GM18519 (cell line): ENCODE measurements around the gene ZNF273.
"Not testable (repeated sequence)": the region's sequence is repeated elsewhere in the genome, so short reads cannot be mapped to it uniquely, and the experiment has no call there.

Experiments used
- ATAC-seq: cut with Tn5 transposase; IDR thresholded peaks from one replicate; pipeline ENCODE4 v1.9.1; 2021; ENCODE audit warnings: mild to moderate bottlenecking, moderate library complexity; ENCODE audit not compliant: unreplicated experiment, low FRiP score

Gene ZNF273

DNA sequence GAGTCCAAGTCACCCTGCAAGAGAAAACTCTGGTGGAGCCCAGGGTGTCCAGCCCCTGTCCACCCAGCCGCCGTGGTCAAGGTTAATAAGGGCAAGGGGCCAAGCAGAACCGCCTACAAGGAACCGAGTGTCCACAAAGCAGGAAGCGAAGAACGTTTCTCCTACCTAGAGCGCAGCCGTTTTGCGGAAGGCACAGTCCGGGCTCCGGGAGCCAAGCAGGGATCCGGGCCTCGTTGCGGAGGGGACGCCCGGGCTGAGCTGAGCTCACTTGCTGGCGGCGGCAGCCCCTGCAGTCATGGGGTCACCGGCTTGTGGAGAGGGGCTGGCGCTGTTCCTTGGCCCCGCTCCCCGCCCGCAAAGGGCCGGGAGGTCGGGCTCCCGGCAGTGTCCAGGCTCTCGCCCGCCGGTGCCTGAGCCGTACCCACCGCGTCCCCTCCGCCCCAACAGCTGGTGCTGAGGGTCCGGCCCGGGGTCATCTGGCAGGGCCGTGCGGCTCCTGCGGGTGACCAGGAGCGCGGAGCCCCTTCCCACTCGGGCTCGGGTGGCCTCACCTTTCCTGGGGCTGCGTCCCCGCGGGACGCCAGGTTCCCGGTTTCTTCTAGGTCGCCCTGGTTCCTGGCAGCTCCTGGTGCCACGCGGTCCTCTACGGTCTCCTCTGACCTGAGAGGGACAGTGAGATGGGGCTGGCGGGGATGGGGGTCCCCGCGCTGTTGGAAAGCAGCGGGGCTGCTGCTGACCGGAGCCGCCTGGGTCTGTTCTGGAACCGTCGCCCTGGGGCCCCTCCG, 14.0 kb upstream of the ZNF273 start:
- ATAC-seq, result no peak

DNA sequence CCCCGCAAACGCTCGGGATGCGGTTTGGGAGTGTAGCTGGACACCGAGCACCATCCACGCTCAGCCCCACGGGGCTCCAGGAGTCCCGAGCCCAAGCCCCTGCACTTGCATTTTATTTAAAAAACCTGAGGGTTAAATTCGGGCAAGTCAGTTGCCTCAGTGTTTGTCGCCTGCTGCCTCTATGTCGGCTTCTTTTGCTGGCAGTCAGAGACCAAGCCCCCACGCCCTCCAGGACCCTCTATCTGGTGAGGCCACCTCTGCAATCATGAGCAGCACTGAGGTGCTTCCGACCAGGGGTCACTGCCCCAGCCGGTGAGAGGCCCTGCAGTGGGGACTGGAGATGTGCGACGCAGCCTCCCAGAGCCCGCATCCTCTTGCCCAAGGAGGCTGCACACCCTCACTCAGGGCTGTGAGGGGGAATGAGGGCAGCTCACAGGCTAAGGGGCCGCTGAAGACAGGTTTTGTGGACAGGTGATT, 13.3 kb upstream of the ZNF273 start:
- ATAC-seq, result no peak

DNA sequence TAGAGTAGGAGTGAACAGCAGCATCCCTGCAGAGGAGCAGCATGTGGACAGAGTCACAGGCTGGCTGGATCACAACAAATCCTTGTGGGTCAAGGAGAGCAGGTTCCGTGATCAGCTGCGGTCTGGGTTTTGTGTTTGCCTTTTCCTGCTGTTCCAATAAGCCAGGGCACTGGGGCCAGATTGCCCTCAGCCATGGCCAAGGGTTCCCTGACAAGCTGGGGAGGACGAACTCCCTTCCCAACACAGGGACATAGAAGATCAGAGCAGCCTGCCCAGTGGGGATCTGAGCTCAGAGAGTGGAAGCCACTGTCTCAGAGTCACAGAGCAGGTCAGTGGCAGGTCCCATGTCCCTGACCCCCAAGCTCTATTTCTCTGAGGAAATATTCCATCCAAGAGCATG, 12.8 kb upstream of the ZNF273 start:
- not testable (repeated sequence) for ATAC-seq

DNA sequence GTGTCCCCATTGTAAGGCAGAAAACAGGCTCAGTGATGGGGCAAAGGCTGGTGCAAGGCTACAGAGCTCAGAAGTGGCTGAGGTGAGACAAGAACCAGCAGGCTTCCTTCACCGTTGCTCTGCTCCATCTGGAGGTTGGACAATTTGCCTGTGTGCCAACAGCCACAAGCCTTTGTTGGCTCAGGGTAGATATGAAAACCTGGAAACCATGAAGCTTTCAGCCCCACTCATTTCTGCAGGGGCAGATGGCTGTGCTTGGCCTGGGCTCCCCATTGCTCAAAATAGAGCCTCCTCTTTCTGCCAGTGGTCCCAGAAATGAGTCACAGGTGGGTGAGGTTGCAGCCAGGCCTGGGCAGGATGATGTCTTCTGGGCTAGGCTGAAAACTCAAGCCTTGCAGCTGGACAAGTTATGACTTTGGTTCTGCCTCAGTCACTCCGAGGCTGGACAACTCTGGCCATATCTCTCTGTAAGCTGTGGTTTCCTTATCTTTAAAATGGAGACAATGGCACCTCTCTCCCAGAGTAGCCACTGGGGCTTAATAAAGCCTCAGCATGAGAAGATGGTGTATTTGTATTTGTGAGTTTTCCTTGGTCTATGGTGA, 12.2 kb upstream of the ZNF273 start:
- ATAC-seq, result no peak

DNA sequence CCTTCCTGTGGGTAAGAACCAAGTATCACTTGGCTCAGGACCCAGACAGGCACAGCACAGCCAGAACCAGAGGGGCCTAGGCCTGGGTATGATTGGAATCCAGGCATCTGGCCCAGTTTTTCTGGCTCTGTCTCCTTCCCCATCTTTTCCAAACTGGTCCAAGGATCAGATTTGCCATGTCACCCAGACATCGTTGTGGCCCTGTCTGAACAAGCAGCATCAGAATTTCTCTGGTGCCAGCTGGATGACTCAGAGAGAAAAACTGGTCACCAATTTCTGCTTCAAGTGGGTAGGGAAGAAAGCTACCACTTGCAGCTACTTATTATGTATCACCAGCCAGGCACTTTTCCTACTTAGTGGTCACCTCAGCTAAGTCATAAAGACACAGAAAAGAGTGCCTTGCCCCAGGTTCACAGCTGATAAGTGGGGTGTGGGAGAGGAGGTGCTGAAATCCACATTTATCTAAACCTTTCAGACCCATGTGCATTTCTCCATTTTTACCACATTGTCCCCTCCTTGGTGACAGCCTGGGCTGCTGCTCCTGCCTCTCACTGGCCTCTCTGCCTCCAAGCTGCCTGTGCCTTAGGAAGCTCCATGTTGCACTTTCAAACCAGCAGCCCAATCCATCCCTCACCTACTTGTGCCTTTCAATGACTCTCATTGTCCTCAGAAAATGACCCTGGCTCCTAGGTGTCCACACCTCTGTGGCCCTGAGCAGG, 11.6 kb upstream of the ZNF273 start:
- not testable (repeated sequence) for ATAC-seq

DNA sequence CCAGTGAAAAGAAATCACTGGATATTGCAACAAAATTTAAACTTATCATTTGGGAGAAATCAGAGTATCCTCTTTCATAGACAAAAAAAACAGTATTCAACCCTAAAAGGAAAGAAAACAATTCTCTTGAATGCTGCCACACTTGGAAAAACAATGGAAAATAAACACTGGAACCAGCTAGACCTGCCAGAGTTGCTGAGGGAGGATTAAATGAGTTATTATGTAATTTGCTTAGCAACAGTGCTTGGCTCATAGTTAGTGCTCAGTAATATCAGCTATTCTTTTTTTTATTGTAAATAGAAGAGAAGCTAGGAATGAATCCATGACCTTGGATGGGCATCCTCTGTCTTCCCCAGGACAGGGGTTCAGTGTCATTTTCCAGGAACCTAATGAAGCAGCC, 11.0 kb upstream of the ZNF273 start:
- no peak for ATAC-seq

DNA sequence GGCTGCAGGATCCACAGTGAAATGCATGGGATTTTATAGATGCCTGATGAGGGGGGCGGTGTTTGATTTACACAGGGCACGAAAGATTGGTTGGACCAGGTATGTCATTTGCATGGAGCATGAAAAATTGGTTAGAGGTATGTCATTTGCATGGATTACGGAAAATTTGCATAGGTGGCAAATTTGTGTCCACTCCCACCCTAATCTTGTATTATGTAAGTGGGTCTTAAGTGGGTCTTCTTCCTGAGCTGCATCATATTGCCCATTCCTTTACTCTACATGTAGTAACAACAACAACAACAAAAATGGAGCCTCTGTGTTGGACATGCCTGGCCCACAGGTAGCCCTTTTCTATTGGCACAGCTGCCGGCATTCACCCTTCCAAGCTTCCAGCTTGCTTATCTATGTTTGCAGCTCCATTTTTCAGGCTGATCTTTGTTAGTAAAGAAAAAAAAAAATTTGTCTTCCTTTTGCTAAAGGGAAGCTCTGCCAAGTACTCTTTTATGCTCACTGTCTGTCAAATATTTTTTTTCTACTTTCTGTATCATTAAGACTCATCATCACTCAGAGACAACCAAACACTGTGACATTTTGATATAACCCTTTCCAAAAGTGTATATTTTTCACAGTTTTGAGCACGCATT, 10.3 kb upstream of the ZNF273 start:
- no peak for ATAC-seq

DNA sequence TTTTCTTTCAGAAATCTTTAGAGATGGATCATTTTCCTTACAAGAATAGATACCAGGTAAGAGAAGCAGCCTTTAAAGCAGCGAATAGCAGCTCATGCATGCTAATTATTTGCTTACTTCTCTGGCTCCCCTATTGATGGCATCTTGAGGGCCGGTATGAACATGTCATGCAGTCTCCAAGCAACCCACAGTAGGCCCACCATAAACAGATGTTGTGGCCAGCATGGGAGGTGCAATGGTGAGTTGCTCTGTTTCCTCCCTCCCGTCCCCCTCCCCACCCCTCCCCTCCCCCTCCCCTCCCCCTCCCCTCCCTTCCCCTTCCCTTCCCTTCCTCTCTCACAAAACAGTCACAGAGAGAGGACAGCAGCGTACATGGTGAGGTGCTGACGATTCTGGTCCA, 9.7 kb upstream of the ZNF273 start:
- ATAC-seq, result no peak

DNA sequence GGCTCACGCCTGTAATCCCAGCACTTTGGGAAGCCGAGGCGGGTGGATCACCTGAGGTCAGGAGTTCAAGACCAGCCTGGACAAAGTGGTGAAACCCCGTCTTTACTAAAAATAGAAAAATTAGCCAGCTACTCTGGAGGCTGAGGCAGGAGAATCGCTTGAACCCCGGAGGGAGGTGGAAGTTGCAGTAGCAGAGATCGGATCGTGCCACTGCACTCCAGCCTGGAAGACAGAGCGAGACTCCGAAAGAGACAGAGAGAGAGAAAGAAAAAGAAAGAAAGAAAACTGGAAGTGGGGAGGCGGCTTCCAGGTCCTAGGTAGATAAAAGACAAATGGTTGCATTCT, 640 bp upstream of the ZNF273 start:
- ATAC-seq, result not testable (repeated sequence)

DNA sequence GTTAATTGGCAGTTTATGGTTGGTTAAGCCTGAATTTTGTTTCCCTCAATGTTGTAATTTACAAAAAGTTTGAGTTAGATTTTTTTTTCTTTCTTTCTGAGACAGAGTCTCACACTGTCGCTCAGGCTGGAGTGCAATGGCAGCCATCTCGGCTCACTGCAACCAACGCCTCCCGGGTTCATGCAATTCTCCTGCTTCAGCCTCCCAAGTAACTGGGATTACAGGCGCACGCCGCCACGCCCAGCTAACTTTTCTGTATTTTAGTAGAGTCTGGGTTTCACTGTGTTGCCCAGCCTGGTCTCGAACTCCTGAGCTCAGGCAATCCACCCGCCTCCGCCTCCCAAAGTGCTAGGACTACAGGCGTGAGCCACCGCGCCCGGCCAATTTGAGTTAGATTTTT, 935 bp downstream of the ZNF273 start:
- ATAC-seq, result no peak

DNA sequence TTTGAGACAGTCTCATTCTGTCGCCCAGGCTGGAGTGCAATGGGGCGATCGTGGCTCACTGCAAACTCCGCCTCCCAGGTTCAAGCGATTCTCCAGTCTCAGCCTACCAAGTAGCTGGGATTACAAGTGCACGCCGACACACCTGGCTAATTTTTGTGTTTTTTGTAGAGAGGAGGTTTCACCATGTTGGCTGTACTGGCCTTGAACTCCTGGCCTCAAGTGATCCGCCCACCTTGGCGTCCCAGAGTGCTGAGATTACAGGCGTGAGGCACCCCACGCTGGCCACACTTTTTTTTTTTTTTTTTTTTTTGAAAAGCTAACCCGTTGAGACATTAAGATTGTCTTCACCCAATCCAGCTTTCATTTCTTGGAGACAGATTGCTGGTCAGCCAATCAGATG, 2.1 kb downstream of the ZNF273 start:
- ATAC-seq, result no peak

DNA sequence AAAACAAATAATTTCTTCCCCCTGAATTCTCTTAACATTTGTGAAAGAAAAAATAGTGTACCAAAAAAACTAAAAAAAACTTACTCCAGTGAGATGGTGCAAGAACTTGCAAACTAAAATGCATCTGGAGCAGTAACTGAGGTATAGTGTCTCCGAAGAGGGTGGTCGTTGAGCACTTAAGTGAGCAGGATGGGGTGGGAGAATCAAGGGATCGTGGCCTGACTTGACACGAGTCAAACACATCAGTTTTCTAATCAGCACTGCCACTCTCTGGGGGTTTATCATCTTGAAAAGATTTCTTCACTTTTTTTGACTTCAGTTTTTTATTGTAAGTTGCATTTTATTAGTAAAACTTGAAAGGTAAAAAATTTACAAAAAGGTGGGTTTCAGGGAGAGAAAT, 2.5 kb downstream of the ZNF273 start:
- ATAC-seq, result no peak

DNA sequence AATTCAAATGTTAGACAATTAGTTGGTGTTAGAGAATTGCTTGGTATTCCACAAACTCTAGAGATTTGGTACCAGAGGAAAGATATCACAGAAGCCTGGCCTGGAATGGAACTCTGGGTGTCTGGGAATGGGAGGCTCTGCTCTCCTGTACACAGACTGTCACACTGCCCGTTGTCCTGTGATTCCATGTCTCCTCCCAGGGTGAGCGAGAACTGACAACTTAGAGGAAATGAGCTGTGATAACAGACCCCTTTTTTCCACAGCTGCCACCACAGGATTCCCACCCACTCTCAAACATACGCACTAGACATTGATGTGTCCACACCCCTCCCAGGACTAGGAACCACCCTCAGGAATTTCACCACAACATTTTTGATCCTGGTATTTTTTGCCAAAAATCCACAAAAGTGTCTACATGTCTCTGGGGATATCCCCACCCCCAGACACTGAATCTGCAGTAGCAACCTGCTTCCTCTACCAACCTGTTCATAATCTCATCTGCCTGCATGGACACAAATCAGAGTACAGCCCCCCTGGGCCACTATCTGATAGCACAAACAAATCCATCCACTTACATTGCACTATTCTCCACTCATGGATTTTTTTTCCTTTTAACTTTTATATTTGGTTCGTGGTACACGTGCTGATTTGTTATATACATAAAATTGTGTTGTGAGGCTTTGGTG, 4.7 kb downstream of the ZNF273 start:
- no peak for ATAC-seq

DNA sequence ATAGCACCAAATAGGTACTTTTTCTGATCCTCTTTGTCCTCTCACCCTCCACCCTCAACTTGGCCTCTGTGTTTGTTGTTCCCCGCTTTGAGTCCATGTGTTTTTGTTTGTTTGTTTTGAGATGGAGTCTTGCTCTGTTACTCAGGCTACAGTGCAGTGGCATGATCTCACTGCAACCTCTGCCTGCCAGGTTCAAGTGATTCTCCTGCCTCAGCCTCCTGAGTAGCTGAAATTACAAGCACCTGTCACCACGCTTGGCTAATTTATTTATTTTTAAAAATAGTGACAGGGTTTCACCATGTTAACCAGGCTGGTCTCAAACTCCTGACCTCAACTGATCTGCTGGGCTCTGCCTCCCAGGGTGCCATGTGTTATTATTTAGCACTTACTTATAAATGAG, 5.3 kb downstream of the ZNF273 start:
- no peak for ATAC-seq

DNA sequence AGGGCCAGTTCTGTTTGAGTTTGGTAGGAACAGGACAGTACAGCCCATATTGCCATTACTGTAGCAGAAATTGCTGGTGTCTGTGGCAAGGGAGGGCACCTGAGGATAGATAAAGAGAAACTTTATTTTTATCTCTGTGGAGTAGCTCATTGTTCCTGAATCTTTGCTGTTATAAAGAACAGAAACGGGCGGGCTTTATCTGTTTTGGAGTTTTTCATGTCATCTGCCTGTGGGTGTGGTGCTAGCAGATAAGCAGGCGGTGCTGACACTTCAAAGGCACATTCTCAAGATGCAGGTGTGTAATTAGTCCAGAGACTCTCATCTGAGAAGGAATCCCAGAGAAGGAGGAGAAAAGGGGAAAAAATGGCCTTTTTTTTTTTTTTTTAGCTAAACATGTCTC, 11.5 kb downstream of the ZNF273 start:
- ATAC-seq, result no peak

DNA sequence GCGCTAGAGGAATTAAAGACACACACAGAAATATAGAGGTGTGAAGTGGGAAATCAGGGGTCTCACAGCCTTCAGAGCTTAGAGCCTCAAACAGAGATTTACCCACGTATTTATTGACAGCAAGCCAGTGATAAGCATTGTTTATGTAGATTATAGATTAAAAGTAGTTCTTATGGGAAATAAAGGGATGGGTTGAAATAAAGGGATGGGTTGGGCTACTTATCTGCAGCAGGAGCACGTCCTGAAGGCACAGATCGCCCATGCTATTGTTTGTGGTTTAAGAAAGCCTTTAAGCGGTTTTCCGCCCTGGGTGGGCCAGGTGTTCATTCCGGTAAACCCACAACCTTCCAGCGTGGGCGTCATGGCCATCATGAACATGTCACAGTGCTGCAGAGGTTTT, 12.2 kb downstream of the ZNF273 start:
- ATAC-seq, result not testable (repeated sequence)

DNA sequence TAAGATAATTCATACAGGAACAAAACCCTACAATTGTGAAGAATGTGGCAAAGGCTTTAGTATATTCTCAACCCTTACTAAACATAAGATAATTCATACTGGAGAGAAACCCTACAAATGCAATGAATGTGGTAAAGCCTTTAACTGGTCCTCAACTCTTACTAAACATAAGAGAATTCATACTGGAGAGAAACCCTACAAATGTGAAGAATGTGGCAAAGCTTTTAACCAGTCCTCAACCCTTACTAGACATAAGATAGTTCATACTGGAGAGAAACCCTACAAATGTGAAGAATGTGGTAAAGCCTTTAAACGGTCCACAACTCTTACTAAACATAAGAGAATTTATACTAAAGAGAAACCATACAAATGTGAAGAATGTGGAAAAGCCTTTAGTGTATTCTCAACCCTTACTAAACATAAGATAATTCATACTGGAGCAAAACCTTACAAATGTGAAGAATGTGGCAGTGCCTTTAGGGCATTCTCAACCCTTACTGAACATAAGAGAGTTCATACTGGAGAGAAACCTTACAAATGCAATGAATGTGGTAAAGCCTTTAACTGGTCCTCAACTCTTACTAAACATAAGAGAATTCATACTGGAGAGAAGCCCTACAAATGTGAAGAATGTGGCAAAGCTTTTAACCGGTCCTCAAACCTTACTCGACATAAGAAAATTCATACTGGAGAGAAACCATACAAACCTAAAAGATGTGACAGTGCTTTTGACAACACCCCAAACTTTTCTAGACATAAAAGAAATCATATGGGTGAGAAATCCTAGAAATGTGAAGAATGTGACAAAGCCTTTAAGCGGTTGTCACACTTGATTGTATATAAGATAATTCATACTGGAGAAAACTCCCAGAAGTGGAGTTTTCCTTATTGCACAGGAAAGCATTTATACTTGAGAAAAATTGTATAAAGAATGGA, 25.4 kb downstream of the ZNF273 start:
- not testable (repeated sequence) for ATAC-seq

DNA sequence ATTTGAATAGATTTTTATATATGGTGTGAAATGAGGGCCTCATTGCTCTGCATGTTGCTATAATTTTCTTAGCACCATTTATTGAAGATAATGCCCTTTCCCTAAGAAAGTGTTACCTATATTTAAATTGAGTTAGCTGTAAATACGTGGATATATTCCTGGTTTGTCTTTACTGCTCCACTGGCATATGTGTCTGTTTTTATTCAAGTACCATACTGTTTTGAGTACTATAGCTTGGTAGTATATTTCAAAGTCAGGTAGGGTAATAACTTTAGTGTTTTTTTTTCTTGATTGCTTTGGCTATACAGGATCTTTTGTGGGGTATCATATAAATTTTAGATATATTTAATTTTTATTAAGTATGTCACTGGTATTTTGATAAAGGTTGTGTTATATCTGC, 31.4 kb downstream of the ZNF273 start:
- ATAC-seq, result no peak

DNA sequence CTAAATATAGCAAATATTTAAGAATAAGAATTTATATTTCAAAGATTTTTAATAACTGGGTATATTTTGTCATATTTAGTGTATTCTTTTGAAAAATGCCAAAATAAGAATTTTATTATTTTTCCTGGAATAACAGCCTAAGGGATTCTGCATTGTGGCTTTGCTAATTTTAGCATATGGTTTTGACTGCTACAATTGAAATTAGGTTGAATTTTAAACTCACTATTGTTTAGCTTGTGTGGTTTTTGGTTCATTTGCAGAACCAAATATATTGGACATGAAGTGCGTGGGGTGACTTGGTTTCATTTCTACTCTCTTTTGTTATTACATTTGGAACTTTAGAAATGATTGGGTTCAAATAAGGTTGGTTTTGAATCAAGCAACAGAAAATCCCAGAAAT, 35.5 kb downstream of the ZNF273 start:
- no peak for ATAC-seq

DNA sequence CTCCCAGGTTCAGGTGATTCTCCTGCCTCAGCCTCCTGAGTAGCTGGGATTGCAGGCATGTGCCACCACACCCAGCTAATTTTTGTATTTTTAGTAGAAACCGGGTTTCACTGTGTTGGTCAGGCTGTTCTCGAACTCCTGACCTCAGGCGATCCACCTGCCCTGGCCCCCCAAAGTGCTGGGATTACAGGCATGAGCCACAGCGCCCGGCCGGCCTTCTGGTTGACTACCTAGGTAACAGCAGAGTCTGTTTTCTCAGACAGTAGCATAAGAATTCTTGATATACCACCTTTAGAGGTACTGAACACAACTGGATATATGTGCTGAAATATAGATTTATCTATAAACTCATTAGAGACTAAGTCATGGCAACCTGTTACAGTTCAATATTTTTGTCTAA, 36.9 kb downstream of the ZNF273 start:
- ATAC-seq, result not testable (repeated sequence)
